ENCODE data around the gene LCN1.

DNA sequence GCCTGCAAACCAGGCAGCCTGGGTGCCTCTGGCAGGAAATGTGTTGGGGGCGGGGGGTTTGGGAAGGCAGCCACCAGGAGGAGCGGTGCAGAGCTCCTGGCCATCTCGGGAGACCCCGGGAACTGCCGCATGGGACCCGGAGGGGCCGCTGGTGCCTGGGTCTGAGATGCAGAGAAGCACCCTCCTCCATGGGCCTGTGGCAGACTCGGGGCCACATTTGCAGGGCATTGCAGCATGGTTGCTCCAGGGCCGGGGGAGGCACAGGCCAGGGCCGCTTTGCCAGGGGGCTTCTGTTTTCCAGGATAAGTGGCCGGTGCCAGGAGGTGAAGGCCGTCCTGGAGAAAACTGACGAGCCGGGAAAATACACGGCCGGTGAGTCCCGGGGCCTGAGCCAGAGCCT is 1.7 kb downstream of the LCN1 start:
- TF ChIP-seq, protein P1, sequence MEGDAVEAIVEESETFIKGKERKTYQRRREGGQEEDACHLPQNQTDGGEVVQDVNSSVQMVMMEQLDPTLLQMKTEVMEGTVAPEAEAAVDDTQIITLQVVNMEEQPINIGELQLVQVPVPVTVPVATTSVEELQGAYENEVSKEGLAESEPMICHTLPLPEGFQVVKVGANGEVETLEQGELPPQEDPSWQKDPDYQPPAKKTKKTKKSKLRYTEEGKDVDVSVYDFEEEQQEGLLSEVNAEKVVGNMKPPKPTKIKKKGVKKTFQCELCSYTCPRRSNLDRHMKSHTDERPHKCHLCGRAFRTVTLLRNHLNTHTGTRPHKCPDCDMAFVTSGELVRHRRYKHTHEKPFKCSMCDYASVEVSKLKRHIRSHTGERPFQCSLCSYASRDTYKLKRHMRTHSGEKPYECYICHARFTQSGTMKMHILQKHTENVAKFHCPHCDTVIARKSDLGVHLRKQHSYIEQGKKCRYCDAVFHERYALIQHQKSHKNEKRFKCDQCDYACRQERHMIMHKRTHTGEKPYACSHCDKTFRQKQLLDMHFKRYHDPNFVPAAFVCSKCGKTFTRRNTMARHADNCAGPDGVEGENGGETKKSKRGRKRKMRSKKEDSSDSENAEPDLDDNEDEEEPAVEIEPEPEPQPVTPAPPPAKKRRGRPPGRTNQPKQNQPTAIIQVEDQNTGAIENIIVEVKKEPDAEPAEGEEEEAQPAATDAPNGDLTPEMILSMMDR (IDR thresholded peaks at IDR 0.05) = no peak
- TF ChIP-seq POLR2A (IDR thresholded peaks at IDR 0.05) = no peak

All from body of pancreas (tissue), 4 donors.